Aorta (tissue), 5 donors: ENCODE measurements around the gene SAMD9L. TPM values are rescaled to one million over a fixed set of nuclear protein-coding genes. Genes with fewer than 3 reads are reported as not detected.

ENCODE experiments used
- ATAC-seq: fragments of 200-7000 bp; cut with Tn5 transposase; one replicate; pipeline ENCODE4 v1.9.1; 2022; ENCODE audit warnings: moderate library complexity; ENCODE audit not compliant: low FRiP score
- DNase-seq, 2 donors: peaks; one replicate each; pipeline ENCODE4 v3.0.0-alpha.2; 2020
- H3K27ac ChIP-seq, 2 donors: one replicate each; pipeline ENCODE4 v1.5.1; 2013; ENCODE audit warnings: low read length in 2 of 2, mild to moderate bottlenecking in 2 of 2, moderate library complexity in 2 of 2, control low read depth in 1 of 2, inconsistent platforms in 1 of 2, low read depth in 1 of 2
- H3K27me3 ChIP-seq, 2 donors: one replicate each; pipeline ENCODE4 v1.6.1; 2013; ENCODE audit warnings: control low read depth in 1 of 2, low read length in 1 of 2, mild to moderate bottlenecking in 1 of 2, moderate library complexity in 1 of 2; ENCODE audit not compliant: insufficient read depth in 2 of 2, control insufficient read depth in 1 of 2
- H3K36me3 ChIP-seq, 2 donors: one replicate each; pipeline ENCODE4 v1.6.1; 2013; ENCODE audit warnings: control low read depth in 1 of 2, low read length in 1 of 2, mild to moderate bottlenecking in 1 of 2; ENCODE audit not compliant: insufficient read depth in 2 of 2, control insufficient read depth in 1 of 2
- H3K4me1 ChIP-seq, 2 donors: one replicate each; pipeline ENCODE4 v1.6.1; 2013; ENCODE audit warnings: low read length in 2 of 2, control low read depth in 1 of 2, mild to moderate bottlenecking in 1 of 2, moderate library complexity in 1 of 2; ENCODE audit not compliant: insufficient read depth in 2 of 2, control insufficient read depth in 1 of 2
- H3K4me3 ChIP-seq, 2 donors: one replicate each; pipeline ENCODE4 v1.5.1; 2013; ENCODE audit warnings: low read length in 2 of 2, control low read depth in 1 of 2, mild to moderate bottlenecking in 1 of 2
- H3K9me3 ChIP-seq: one replicate; pipeline ENCODE4 v1.6.1; 2013; ENCODE audit warnings: mild to moderate bottlenecking, low read length; ENCODE audit not compliant: control insufficient read depth
- WGBS, 2 donors: extraction: QIAGEN DNeasy Blood & Tissue Kit; methylation state at CpG; one replicate each; pipeline ENCODE4 v1.1.7; 2013; 5-methylcytosine and 5-hydroxymethylcytosine counted together
- intact Hi-C, 2 donors: fragments of 100-400 bp; cut with DNase I; formaldehyde crosslinking; loops; one replicate each; pipeline versions ENCODE4 v1.14.2 to v1.15.0; 2022
- polyA plus RNA-seq, 2 donors: library from polyadenylated mRNA; stranded (reverse); fragments of 200-250 nt; gene quantifications; one replicate each; pipeline ENCODE4 v1.2.3, GENCODE V29; 2013
- total RNA-seq, 2 donors: library from RNA; stranded (reverse); fragmentation: NEBNext Ultra II Directional; extraction: Animal tissue kit (Norgen Biotek cat#: 25700); gene quantifications; one replicate each; pipeline ENCODE4 v1.2.1, GENCODE V29; 2021
- donor health status: healthy with polysubstance abuse.
- donor health status: Bipolar disorder and iron deficiency.
- donor health status: DM: no; HTN: no; CAD: no.
- donor health status: DM: no; HTN: no; CAD: no.
- donor health status: DM: yes; HTN: yes; CAD: no.

The SAMD9L gene
- total and polyA plus RNA-seq, 4 donors = 4.4 to 23.1 (median 9.8) TPM

DNA sequence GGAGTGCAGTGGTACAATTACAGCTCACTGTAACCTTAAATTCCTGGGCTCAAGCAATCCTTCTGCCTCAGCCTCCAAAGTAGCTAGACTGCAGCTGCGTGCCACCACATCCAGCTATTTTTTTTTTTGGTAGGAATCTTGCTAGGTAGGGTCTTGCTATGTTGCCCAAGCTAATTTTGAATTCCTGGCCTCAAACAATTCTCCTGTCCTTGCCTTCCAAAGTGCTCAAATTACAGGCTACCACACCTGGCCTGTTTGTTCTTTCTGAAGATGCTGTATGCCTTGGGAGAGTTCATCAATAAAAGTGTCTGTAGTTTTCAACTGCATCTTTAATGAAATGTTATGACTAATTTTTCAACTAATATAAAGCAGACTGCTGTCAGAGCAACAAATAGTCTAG lies 30.9 kb downstream of the SAMD9L start:
- Histone ChIP-seq H3K4me1 (peaks cover 3% of the 10 kb centered on the region in 2 donors), H3K27ac (no peak overlapping the region), H3K4me3 (peak overlapping the region; percentile 70 to 89), H3K27me3 (no peaks in the 10 kb centered on the region), H3K36me3 (no peaks in the 10 kb centered on the region), H3K9me3 (peaks cover 2% of the 10 kb centered on the region)
- no peak for DNase-seq
- intact Hi-C loops = no loop called here
- WGBS, 2 donors = 14 to 30% methylated on average over 1 of the region's 1 CpG
- no peak for ATAC-seq

GRCh38 chr7:93115796-93116195 lies 32.4 kb downstream of the SAMD9L start:
- intact Hi-C loops = no loop called here
- Histone ChIP-seq H3K27ac (no peak overlapping the region), H3K27me3 (no peaks in the 10 kb centered on the region), H3K4me3 (no peak overlapping the region), H3K9me3 (no peaks in the 10 kb centered on the region), H3K36me3 (no peaks in the 10 kb centered on the region), H3K4me1 (peaks cover 3% of the 10 kb centered on the region in 2 donors)
- DNase-seq = no peak
- WGBS, 2 donors = 83 to 86% methylated on average over 7 of the region's 7 CpGs
- no peak for ATAC-seq

DNA sequence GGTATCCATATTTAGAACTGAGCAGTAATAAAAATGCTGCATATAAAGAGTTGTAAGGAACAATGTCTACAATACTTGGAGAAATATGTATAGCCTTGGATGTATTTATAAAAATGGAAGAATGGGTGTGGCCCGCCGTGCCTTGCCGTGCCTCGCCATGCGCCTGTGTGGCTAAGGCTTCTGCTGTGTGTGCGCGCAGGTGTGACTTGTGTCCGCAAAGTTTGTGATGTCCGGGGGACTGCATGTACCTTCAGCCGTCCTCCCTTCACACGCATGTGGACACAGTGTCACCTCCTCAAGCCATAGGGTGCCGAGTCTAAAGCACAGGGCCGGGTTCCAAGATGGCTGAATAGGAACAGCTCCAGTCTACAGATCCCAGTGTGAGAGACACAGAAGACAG lies 40.2 kb downstream of the SAMD9L start:
- 94 to 95% methylated on average over 13 of the region's 13 CpGs for WGBS, 2 donors
- peak in 1 of 2 donors; percentile 57 for DNase-seq
- Histone ChIP-seq H3K27me3 (peaks cover 0 to 1% of the 10 kb centered on the region in 2 donors), H3K36me3 (peaks cover 5 to 8% of the 10 kb centered on the region in 2 donors), H3K9me3 (peaks cover 11% of the 10 kb centered on the region), H3K4me3 (no peak overlapping the region), H3K4me1 (no peaks in the 10 kb centered on the region), H3K27ac (no peak overlapping the region)
- ATAC-seq = no peak
- intact Hi-C loops = no loop called here

DNA sequence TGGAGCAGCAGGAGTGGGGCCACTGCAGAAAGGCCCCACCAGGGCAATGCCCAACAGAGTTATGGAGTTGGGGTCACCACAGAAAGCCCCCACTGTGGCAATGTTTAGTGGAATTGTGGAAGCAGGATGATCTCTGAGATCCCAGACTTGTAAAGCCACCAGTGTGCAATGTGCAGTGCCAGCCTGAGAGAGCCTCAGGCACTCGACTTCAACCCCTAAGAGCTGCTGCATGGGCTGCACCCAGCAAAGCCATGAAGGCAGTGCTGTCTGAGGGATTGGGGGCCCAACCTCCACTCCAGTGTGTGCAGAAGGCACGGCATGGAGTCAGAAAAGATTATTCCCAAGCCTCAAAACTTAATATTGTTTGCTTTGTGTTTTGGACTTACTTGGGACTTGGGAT lies 50.8 kb downstream of the SAMD9L start:
- intact Hi-C loops = no loop called here
- Histone ChIP-seq H3K4me3 (no peak overlapping the region), H3K36me3 (no peaks in the 10 kb centered on the region), H3K27ac (no peak overlapping the region), H3K9me3 (peaks cover 9% of the 10 kb centered on the region), H3K4me1 (no peaks in the 10 kb centered on the region), H3K27me3 (no peaks in the 10 kb centered on the region)
- WGBS, 2 donors = 75 to 76% methylated on average over 2 of the region's 2 CpGs
- no peak for ATAC-seq
- no peak for DNase-seq

DNA sequence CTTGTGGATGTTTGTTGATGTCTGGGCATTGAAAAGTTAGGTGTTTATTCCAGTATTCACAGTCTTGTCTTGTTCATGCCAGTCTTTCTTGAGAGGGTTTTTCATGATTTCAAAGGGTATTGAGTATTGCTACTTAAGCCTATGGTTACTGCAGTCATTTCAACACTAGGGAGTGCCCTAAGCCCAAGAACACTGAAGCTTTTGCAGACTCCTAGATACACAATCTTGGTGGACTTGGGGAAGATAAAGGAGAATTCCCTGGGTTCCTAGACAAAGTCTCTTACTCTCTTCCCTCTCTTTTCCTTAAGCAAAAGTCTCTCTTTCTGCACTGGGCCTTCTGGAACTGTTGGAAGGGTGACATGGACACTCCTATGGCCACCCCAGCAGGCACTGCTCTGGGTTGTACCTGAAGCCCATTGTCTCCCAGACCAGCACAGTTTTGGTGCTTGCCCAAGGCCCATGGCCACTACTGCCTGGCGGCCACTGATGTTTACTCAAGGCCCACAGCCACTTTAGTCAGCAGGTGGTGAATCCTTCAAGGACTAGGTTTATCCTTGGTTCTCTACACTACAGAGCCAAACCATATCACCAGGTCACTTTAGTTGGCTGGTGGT lies 55.3 kb downstream of the SAMD9L start:
- Histone ChIP-seq H3K4me1 (no peaks in the 10 kb centered on the region), H3K4me3 (no peak overlapping the region), H3K27ac (no peak overlapping the region), H3K36me3 (no peaks in the 10 kb centered on the region), H3K9me3 (peaks cover 6% of the 10 kb centered on the region), H3K27me3 (no peaks in the 10 kb centered on the region)
- no peak for ATAC-seq
- no peak for DNase-seq
- 60 to 84% methylated on average over 1 of the region's 1 CpG for WGBS, 2 donors
- intact Hi-C loops = no loop called here

Other genes starting within 250 kb of the SAMD9L start
- gene SAMD9, start 30.4 kb downstream of the SAMD9L start, total RNA-seq = 10 to 100 TPM in 1 of 2 donors, 1 to 10 TPM in 1; 9.5 to 13.7 TPM
- gene SAMD9, start 30.4 kb downstream of the SAMD9L start, polyA plus RNA-seq = 1 to 10 TPM; 3.5 to 3.9 TPM
- gene HEPACAM2, start 78.1 kb upstream of the SAMD9L start, total RNA-seq = not detected
- 1 to 10 TPM in 1 of 2 donors, under 1 TPM in 1; 0.28 to 2.9 TPM for gene HEPACAM2, start 78.1 kb upstream of the SAMD9L start, polyA plus RNA-seq
- 10 to 100 TPM; 17.7 to 28.9 TPM for gene VPS50, start 84.0 kb upstream of the SAMD9L start, total RNA-seq
- gene VPS50, start 84.0 kb upstream of the SAMD9L start, polyA plus RNA-seq = 10 to 100 TPM in 1 of 2 donors, 1 to 10 TPM in 1; 7.9 to 10.0 TPM